Liver (tissue), 9 donors: ENCODE results near the gene SLC6A12. TPM values are rescaled to one million over a fixed set of nuclear protein-coding genes. Genes with fewer than 3 reads are reported as not detected.

Source experiments
- DNase-seq: peaks from one replicate; pipeline ENCODE4 v3.0.0-alpha.2; 2017; ENCODE audit warnings: low spot score
- H3K27ac ChIP-seq, 2 donors: one replicate each; pipeline ENCODE4 v1.7.0; 2013; ENCODE audit warnings: inconsistent platforms in 2 of 2, low read length in 2 of 2, control low read depth in 1 of 2, low read depth in 1 of 2, mild to moderate bottlenecking in 1 of 2
- H3K27me3 ChIP-seq, 4 donors: one replicate each; pipeline versions ENCODE4 v1.6.1 to v1.7.0; 2013; ENCODE audit warnings: low read length in 3 of 4, inconsistent platforms in 1 of 4, mild to moderate bottlenecking in 1 of 4, moderate library complexity in 1 of 4; ENCODE audit not compliant: control insufficient read depth in 4 of 4, insufficient read depth in 4 of 4
- H3K36me3 ChIP-seq, 4 donors: one replicate each; pipeline versions ENCODE4 v1.6.1 to v1.7.0; 2013; ENCODE audit warnings: low read length in 3 of 4, mild to moderate bottlenecking in 3 of 4, low read depth in 1 of 4, moderate library complexity in 1 of 4; ENCODE audit not compliant: control insufficient read depth in 4 of 4, insufficient read depth in 3 of 4
- H3K4me1 ChIP-seq, 4 donors: one replicate each; pipeline versions ENCODE4 v1.6.1 to v1.7.0; 2013; ENCODE audit warnings: low read length in 3 of 4, mild to moderate bottlenecking in 3 of 4, moderate library complexity in 1 of 4; ENCODE audit not compliant: control insufficient read depth in 4 of 4, insufficient read depth in 4 of 4
- H3K4me3 ChIP-seq, 3 donors: one replicate each; pipeline versions ENCODE4 v1.6.1 to v1.7.0; 2013; ENCODE audit warnings: low read length in 3 of 3, control low read depth in 1 of 3, low read depth in 1 of 3, mild to moderate bottlenecking in 1 of 3
- H3K9ac ChIP-seq, 2 donors: one replicate each; pipeline ENCODE4 v1.7.0; 2013; ENCODE audit warnings: low read length in 2 of 2, mild to moderate bottlenecking in 2 of 2, moderate library complexity in 2 of 2, control low read depth in 1 of 2, low read depth in 1 of 2
- H3K9me3 ChIP-seq, 4 donors: one replicate each; pipeline versions ENCODE4 v1.6.1 to v1.7.0; 2013; ENCODE audit warnings: low read length in 3 of 4; ENCODE audit not compliant: control insufficient read depth in 4 of 4
- EGR1 ChIP-seq, 2 donors: IDR thresholded peaks; 2 replicates each; pipeline ENCODE4 v1.6.1; 2016 to 2018; ENCODE audit warnings: antibody characterized with exemption in 2 of 2, low read depth in 2 of 2
- FOXA2 ChIP-seq: IDR thresholded peaks from 2 replicates; pipeline ENCODE4 v1.6.1; 2016; ENCODE audit warnings: antibody characterized with exemption
- GABPA ChIP-seq, 2 donors: IDR thresholded peaks in 1 of 2; conservative IDR thresholded peaks in 1 of 2; 2 replicates each; pipeline ENCODE4 v1.6.1; 2016; ENCODE audit warnings: antibody characterized with exemption in 2 of 2, mild to moderate bottlenecking in 1 of 2, moderate library complexity in 1 of 2
- HNF4G ChIP-seq: IDR thresholded peaks from 2 replicates; pipeline ENCODE4 v1.6.1; 2016; ENCODE audit warnings: antibody characterized with exemption
- JUND ChIP-seq, 2 donors: IDR thresholded peaks; 2 replicates each; pipeline ENCODE4 v1.6.1; 2016; ENCODE audit warnings: antibody characterized with exemption in 2 of 2
- NR2F2 ChIP-seq: IDR thresholded peaks from 2 replicates; pipeline ENCODE4 v1.6.1; 2016; ENCODE audit warnings: antibody characterized with exemption
- RAD21 ChIP-seq, 2 donors: IDR thresholded peaks; 2 replicates each; pipeline ENCODE4 v1.6.1; 2016; ENCODE audit warnings: antibody characterized with exemption in 2 of 2, mild to moderate bottlenecking in 2 of 2
- RXRA ChIP-seq, 2 donors: IDR thresholded peaks; 2 replicates each; pipeline ENCODE4 v1.6.1; 2017 to 2018; ENCODE audit warnings: antibody characterized with exemption in 2 of 2, mild to moderate bottlenecking in 1 of 2
- SP1 ChIP-seq: IDR thresholded peaks from 2 replicates; pipeline ENCODE4 v1.6.1; 2018; ENCODE audit warnings: antibody characterized with exemption, mild to moderate bottlenecking
- YY1 ChIP-seq: IDR thresholded peaks from 2 replicates; pipeline ENCODE4 v1.6.1; 2016; ENCODE audit warnings: antibody characterized with exemption, mild to moderate bottlenecking
- WGBS: extraction: QIAGEN DNeasy Blood & Tissue Kit; methylation state at CpG from one replicate; pipeline ENCODE4 v1.1.7; 2013; 5-methylcytosine and 5-hydroxymethylcytosine counted together
- polyA plus RNA-seq, 2 donors: library from polyadenylated mRNA; stranded (reverse) in 1 of 2; unstranded in 1 of 2; fragments of 200-250 nt in 1 of 2; fragments of >200 nt in 1 of 2; fragmentation: Nextera tagmentation in 1 of 2; extraction: Ambion mirVana in 1 of 2; gene quantifications; one replicate each; pipeline versions ENCODE4 v1.2.1 to v1.2.3, GENCODE V29; 2013 to 2015
- total RNA-seq, 2 donors: library from RNA; depleted of rRNA; stranded (reverse); fragments of >200 nt; gene quantifications; one replicate each; pipeline ENCODE4 v1.2.3, GENCODE V29; 2014
- TF ChIP-seq, protein P1 (sequence below): IDR thresholded peaks from 2 replicates; pipeline ENCODE4 v1.6.1; 2016; ENCODE audit warnings: antibody characterized with exemption, mild to moderate bottlenecking
- TF ChIP-seq, protein P2 (sequence below): IDR thresholded peaks from 2 replicates; pipeline ENCODE4 v1.6.1; 2016; ENCODE audit warnings: antibody characterized with exemption
- TF ChIP-seq, protein P3 (sequence below): IDR thresholded peaks from 2 replicates; pipeline ENCODE4 v1.6.1; 2016; ENCODE audit warnings: antibody characterized with exemption
- TF ChIP-seq, protein P4 (sequence below): IDR thresholded peaks from 2 replicates; pipeline ENCODE4 v1.6.1; 2016; ENCODE audit warnings: antibody characterized with exemption
- TF ChIP-seq, protein P5 (sequence below): fragments of 150-350 bp; IDR thresholded peaks from 2 replicates; pipeline ENCODE4 v1.5.1; 2017; ENCODE audit warnings: improper control_type of control experiment, low read depth, low read length; ENCODE audit not compliant: missing input control
- donor health status: healthy.
- donor health status: healthy.
- donor health status: healthy.
- donor health status: healthy.
- donor health status: healthy.

SLC6A12 gene
- total and polyA plus RNA-seq, 4 donors = 18.2 to 30.3 (median 23.2) TPM

DNA sequence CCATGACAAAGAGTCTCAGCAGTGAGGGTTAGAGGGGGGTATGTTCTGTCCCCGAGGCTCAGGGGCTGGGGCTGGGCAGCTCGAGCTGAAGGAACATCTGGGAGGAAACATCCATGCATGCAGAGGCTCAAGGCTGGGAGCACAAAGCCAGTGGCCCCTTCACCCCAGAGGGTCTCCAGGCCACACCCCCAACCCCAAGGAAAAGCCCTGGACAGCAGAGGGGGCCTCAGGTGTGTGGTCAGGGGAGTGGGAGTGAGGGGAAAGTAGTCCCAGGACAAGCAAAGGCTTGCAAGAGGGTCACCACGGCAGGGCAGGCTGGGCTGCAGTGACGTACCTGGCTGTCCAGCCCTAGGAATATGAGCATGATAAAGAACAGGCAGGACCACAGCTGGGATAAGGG, 17.5 kb downstream of the SLC6A12 start (continued):
- TF ChIP-seq HNF4G = no peak

DNA sequence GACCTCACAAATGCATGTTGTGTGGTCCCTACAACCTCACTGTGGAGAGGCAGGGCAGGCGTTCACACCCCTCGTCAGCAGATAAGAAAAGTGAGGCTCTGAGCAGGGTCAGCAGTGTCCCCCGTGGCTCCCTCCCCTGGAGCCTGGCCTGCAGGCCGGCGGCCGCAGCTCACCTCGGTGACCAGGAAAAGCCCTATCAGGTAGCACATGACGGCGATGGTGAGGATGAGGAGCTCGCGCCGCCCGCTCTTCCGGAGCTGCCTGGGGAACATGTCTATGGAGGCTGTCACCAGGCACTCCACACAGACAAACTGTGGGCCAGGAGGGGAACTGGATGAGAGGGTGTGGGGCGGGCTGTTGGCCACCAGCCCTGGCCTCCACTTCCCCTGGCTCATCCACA, 18.0 kb downstream of the SLC6A12 start:
- no peaks in the 10 kb centered on the region for H3K4me1 ChIP-seq
- DNase-seq = no peak
- WGBS = 92% methylated on average over 15 of the region's 15 CpGs
- no peak overlapping the region for H3K9ac ChIP-seq
- H3K36me3 ChIP-seq = peaks cover 0 to 88% (median 45%) of the 10 kb centered on the region in 4 donors
- no peak overlapping the region for H3K27ac ChIP-seq
- no peak overlapping the region for H3K4me3 ChIP-seq
- TF ChIP-seq, protein P1, sequence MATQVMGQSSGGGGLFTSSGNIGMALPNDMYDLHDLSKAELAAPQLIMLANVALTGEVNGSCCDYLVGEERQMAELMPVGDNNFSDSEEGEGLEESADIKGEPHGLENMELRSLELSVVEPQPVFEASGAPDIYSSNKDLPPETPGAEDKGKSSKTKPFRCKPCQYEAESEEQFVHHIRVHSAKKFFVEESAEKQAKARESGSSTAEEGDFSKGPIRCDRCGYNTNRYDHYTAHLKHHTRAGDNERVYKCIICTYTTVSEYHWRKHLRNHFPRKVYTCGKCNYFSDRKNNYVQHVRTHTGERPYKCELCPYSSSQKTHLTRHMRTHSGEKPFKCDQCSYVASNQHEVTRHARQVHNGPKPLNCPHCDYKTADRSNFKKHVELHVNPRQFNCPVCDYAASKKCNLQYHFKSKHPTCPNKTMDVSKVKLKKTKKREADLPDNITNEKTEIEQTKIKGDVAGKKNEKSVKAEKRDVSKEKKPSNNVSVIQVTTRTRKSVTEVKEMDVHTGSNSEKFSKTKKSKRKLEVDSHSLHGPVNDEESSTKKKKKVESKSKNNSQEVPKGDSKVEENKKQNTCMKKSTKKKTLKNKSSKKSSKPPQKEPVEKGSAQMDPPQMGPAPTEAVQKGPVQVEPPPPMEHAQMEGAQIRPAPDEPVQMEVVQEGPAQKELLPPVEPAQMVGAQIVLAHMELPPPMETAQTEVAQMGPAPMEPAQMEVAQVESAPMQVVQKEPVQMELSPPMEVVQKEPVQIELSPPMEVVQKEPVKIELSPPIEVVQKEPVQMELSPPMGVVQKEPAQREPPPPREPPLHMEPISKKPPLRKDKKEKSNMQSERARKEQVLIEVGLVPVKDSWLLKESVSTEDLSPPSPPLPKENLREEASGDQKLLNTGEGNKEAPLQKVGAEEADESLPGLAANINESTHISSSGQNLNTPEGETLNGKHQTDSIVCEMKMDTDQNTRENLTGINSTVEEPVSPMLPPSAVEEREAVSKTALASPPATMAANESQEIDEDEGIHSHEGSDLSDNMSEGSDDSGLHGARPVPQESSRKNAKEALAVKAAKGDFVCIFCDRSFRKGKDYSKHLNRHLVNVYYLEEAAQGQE = no peak
- TF ChIP-seq FOXA2 (no peak), YY1 (no peak), NR2F2 (no peak), HNF4G (no peak), JUND (IDR thresholded peaks at IDR 0.05) (no peak)
- TF ChIP-seq, protein P2, sequence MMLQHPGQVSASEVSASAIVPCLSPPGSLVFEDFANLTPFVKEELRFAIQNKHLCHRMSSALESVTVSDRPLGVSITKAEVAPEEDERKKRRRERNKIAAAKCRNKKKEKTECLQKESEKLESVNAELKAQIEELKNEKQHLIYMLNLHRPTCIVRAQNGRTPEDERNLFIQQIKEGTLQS = no peak
- TF ChIP-seq, protein P3, sequence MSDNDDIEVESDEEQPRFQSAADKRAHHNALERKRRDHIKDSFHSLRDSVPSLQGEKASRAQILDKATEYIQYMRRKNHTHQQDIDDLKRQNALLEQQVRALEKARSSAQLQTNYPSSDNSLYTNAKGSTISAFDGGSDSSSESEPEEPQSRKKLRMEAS = no peak
- TF ChIP-seq, protein P4, sequence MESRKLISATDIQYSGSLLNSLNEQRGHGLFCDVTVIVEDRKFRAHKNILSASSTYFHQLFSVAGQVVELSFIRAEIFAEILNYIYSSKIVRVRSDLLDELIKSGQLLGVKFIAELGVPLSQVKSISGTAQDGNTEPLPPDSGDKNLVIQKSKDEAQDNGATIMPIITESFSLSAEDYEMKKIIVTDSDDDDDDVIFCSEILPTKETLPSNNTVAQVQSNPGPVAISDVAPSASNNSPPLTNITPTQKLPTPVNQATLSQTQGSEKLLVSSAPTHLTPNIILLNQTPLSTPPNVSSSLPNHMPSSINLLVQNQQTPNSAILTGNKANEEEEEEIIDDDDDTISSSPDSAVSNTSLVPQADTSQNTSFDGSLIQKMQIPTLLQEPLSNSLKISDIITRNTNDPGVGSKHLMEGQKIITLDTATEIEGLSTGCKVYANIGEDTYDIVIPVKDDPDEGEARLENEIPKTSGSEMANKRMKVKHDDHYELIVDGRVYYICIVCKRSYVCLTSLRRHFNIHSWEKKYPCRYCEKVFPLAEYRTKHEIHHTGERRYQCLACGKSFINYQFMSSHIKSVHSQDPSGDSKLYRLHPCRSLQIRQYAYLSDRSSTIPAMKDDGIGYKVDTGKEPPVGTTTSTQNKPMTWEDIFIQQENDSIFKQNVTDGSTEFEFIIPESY = no peak
- H3K27me3 ChIP-seq = no peaks in the 10 kb centered on the region
- H3K9me3 ChIP-seq = no peaks in the 10 kb centered on the region

DNA sequence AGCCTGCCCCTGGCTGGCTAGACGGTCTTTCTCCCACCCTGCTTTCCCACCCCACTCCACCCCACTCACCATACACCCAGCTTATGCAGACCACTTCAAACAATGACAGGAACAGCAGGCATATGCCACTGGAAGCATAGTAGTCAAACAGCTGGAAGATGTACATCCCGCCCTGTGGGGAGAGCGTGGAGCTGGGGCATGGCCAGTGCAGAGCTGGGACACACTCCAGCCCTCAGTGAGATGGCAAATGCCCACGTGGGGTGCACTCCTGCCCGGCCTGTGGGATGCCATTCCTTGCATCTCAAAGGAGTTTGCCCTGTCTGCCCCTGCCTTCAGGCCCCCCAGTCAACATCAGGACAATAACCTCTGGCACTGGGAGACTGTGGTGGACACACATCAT, 18.8 kb downstream of the SLC6A12 start:
- Histone ChIP-seq H3K27me3 (no peaks in the 10 kb centered on the region), H3K27ac (no peak overlapping the region), H3K4me1 (no peaks in the 10 kb centered on the region), H3K9ac (no peak overlapping the region), H3K36me3 (peaks cover 0 to 80% (median 41%) of the 10 kb centered on the region in 4 donors), H3K9me3 (no peaks in the 10 kb centered on the region), H3K4me3 (no peak overlapping the region)
- 85% methylated on average over 5 of the region's 5 CpGs for WGBS
- no peak for DNase-seq
- TF ChIP-seq, protein P5, sequence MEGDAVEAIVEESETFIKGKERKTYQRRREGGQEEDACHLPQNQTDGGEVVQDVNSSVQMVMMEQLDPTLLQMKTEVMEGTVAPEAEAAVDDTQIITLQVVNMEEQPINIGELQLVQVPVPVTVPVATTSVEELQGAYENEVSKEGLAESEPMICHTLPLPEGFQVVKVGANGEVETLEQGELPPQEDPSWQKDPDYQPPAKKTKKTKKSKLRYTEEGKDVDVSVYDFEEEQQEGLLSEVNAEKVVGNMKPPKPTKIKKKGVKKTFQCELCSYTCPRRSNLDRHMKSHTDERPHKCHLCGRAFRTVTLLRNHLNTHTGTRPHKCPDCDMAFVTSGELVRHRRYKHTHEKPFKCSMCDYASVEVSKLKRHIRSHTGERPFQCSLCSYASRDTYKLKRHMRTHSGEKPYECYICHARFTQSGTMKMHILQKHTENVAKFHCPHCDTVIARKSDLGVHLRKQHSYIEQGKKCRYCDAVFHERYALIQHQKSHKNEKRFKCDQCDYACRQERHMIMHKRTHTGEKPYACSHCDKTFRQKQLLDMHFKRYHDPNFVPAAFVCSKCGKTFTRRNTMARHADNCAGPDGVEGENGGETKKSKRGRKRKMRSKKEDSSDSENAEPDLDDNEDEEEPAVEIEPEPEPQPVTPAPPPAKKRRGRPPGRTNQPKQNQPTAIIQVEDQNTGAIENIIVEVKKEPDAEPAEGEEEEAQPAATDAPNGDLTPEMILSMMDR = no peak
- TF ChIP-seq SP1 = no peak
- no peak for TF ChIP-seq YY1
- TF ChIP-seq, protein P4 = no peak
- no peak for TF ChIP-seq RAD21 (IDR thresholded peaks at IDR 0.05)
- no peak for TF ChIP-seq EGR1 (IDR thresholded peaks at IDR 0.05; ENCODE audit: low read depth in 2 of 2)
- TF ChIP-seq, protein P1 = no peak
- no peak for TF ChIP-seq FOXA2
- no peak for TF ChIP-seq RXRA (IDR thresholded peaks at IDR 0.05)
- no peak for TF ChIP-seq GABPA (IDR thresholded peaks at IDR 0.05 in 1 of 2, conservative IDR thresholded peaks at IDR 0.05 in 1 of 2)
